CD8-positive, alpha-beta memory T cell (primary cell): ENCODE results near the gene FBXW11. TPM values are rescaled to one million over a fixed set of nuclear protein-coding genes. Genes with fewer than 3 reads are reported as not detected.

Experiments
- CTCF ChIA-PET: fragments of 350-600 bp; sonication (Branson Sonifier 250); formaldehyde crosslinking; loops from one replicate; lab custom pipeline; 2021; ENCODE audit warnings: antibody characterized with exemption; lab: Charles Lee
- POLR2A ChIA-PET: fragments of 350-600 bp; sonication (Branson Sonifier 250); formaldehyde crosslinking; loops from one replicate; lab custom pipeline; 2021; ENCODE audit warnings: antibody characterized with exemption; lab: Charles Lee
- DNase-seq, 5 donors: peaks; one replicate each; pipeline versions ENCODE4 v3.0.0 to v3.0.0-alpha.2; 2020 to 2022; ENCODE audit warnings: mixed read lengths in 1 of 5
- H3K27ac ChIP-seq: one replicate; pipeline ENCODE4 v1.7.0; 2013; ENCODE audit warnings: low read depth, mild to moderate bottlenecking, low read length, moderate library complexity
- H3K27me3 ChIP-seq: 2 replicates; pipeline ENCODE4 v1.7.0; 2013; ENCODE audit warnings: low read length, mild to moderate bottlenecking; ENCODE audit not compliant: insufficient read depth, poor library complexity, severe bottlenecking
- H3K36me3 ChIP-seq: 2 replicates; pipeline ENCODE4 v1.7.0; 2013; ENCODE audit warnings: mild to moderate bottlenecking, low read length, moderate library complexity; ENCODE audit not compliant: insufficient read depth
- H3K4me1 ChIP-seq: 2 replicates; pipeline ENCODE4 v1.7.0; 2013; ENCODE audit warnings: mild to moderate bottlenecking, low read length, moderate library complexity; ENCODE audit not compliant: insufficient read depth
- H3K4me3 ChIP-seq: 2 replicates; pipeline ENCODE4 v1.7.0; 2013; ENCODE audit warnings: mild to moderate bottlenecking, low read length
- H3K9me3 ChIP-seq: 2 replicates; pipeline ENCODE4 v1.7.0; 2013; ENCODE audit warnings: mild to moderate bottlenecking, low read length
- H3K27ac Mint-ChIP-seq, 8 donors: one replicate each; pipeline ENCODE4 v1.8.0; 2020 to 2021; ENCODE audit warnings: mixed read lengths in 8 of 8, mild to moderate bottlenecking in 6 of 8, inconsistent platforms in 3 of 8, moderate library complexity in 3 of 8
- H3K27me3 Mint-ChIP-seq, 2 donors: one replicate each; pipeline ENCODE4 v1.8.0; 2020 to 2021; ENCODE audit warnings: mixed read lengths in 2 of 2, mild to moderate bottlenecking in 1 of 2, moderate library complexity in 1 of 2
- H3K36me3 Mint-ChIP-seq, 3 donors: one replicate each; pipeline ENCODE4 v1.8.0; 2020 to 2021; ENCODE audit warnings: mixed read lengths in 3 of 3, inconsistent platforms in 1 of 3, mild to moderate bottlenecking in 1 of 3
- H3K4me1 Mint-ChIP-seq, 3 donors: one replicate each; pipeline ENCODE4 v1.8.0; 2020 to 2021; ENCODE audit warnings: mixed read lengths in 3 of 3, inconsistent platforms in 1 of 3, mild to moderate bottlenecking in 1 of 3
- H3K4me3 Mint-ChIP-seq, 7 donors: one replicate each; pipeline ENCODE4 v1.8.0; 2020 to 2021; ENCODE audit warnings: mixed read lengths in 7 of 7, mild to moderate bottlenecking in 6 of 7, moderate library complexity in 4 of 7, inconsistent platforms in 2 of 7
- H3K9me3 Mint-ChIP-seq, 5 donors: one replicate each; pipeline ENCODE4 v1.8.0; 2020 to 2022; ENCODE audit warnings: mixed read lengths in 5 of 5, mild to moderate bottlenecking in 3 of 5, moderate library complexity in 2 of 5, inconsistent platforms in 1 of 5
- polyA plus RNA-seq: library from polyadenylated mRNA; unstranded; fragments of 300-500 nt; fragmentation: Illumina TruSeq; gene quantifications from one replicate; pipeline ENCODE4 v1.2.3, GENCODE V29; 2021
- total RNA-seq, 2 experiments: library from RNA; stranded (reverse); gene quantifications; one replicate each; pipeline ENCODE4 v1.2.3, GENCODE V29; 2021

Gene FBXW11
- total and polyA plus RNA-seq, 3 experiments from 2014 or later, result 25.8 to 46.9 (median 44.7) TPM

- Histone ChIP-seq H3K4me3 (no peak overlapping the region), H3K36me3 (no peaks in the 10 kb centered on the region), H3K4me1 (no peaks in the 10 kb centered on the region), H3K27ac (no peak overlapping the region), H3K27me3 (no peaks in the 10 kb centered on the region), H3K9me3 (no peaks in the 10 kb centered on the region)
- POLR2A ChIA-PET, result no interaction called here
- Mint-ChIP-seq H3K4me3 (no peak overlapping the region), H3K4me1 (peaks cover 38 to 57% (median 52%) of the 10 kb centered on the region in 3 donors), H3K27ac (peak overlapping the region in 2 of 8 donors; percentile 10 to 35), H3K9me3 (peaks cover 0 to 7% (median 3%) of the 10 kb centered on the region in 5 donors), H3K36me3 (peaks cover 0 to 7% (median 4%) of the 10 kb centered on the region in 3 donors), H3K27me3 (no peaks in the 10 kb centered on the region)
- DNase-seq, result no peak
- CTCF ChIA-PET, result no interaction called here
These were observed 68.1 kb downstream of the FBXW11 start for GRCh38 chr5:171938358-171938757.

DNA sequence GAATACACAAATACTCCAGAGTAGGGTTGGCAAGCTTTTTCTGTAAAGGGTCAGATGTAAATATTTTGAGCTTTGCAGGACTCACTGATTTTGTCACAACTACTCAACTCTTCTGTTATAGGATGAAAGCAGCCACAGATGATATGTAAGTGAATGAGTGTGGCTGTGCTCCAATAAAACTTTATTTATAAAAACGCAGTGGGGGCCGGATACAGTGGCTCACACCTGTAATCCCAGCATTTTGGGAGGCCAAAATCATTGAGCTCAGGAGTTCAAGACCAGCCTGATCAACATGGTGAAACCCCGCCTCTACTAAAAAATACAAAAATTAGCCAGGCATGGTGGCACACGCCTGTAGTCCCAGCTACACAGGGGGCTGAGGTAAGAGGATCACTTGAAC is 69.1 kb downstream of the FBXW11 start:
- Histone ChIP-seq H3K9me3 (no peaks in the 10 kb centered on the region), H3K4me1 (no peaks in the 10 kb centered on the region), H3K36me3 (no peaks in the 10 kb centered on the region), H3K27me3 (no peaks in the 10 kb centered on the region), H3K4me3 (no peak overlapping the region), H3K27ac (no peak overlapping the region)
- H3K36me3 Mint-ChIP-seq, result peaks cover 0 to 10% (median 2%) of the 10 kb centered on the region in 3 donors
- no peaks in the 10 kb centered on the region for H3K27me3 Mint-ChIP-seq
- no peak for DNase-seq
- peaks cover 31 to 53% (median 50%) of the 10 kb centered on the region in 3 donors for H3K4me1 Mint-ChIP-seq
- H3K27ac Mint-ChIP-seq, result peak overlapping the region in 1 of 8 donors; percentile 39
- no peak overlapping the region for H3K4me3 Mint-ChIP-seq
- ChIA-PET CTCF (no interaction called here), POLR2A (no interaction called here)
- peaks cover 0 to 7% (median 3%) of the 10 kb centered on the region in 5 donors for H3K9me3 Mint-ChIP-seq

DNA sequence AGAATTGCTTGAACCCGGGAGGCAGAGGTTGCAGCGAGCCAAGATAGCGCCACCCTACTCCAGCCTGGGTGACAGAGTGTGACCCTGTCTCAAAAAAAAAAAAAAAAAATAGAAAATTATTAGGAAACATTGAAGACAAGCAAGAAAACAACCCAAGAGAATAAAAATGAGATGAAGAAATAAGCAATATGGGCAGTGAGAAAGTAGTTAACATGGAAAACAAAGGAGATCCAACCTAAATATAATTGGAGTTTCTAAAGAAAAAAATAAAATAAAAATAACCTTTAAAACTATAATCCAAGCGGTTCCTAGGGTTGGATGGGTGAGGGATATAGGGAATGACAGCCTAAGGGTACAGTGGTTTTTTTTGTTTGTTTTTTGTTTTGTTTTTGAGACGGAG is 71.9 kb downstream of the FBXW11 start:
- DNase-seq, result no peak
- H3K27ac Mint-ChIP-seq, result no peak overlapping the region
- peaks cover 41 to 62% (median 59%) of the 10 kb centered on the region in 3 donors for H3K4me1 Mint-ChIP-seq
- peaks cover 0 to 7% (median 3%) of the 10 kb centered on the region in 5 donors for H3K9me3 Mint-ChIP-seq
- Histone ChIP-seq H3K36me3 (no peaks in the 10 kb centered on the region), H3K9me3 (no peaks in the 10 kb centered on the region), H3K27ac (no peak overlapping the region), H3K4me3 (no peak overlapping the region), H3K27me3 (no peaks in the 10 kb centered on the region), H3K4me1 (peaks cover 5% of the 10 kb centered on the region)
- H3K36me3 Mint-ChIP-seq, result peaks cover 2 to 13% (median 6%) of the 10 kb centered on the region in 3 donors
- H3K4me3 Mint-ChIP-seq, result no peak overlapping the region
- ChIA-PET POLR2A (no interaction called here), CTCF (no interaction called here)
- no peaks in the 10 kb centered on the region for H3K27me3 Mint-ChIP-seq

DNA sequence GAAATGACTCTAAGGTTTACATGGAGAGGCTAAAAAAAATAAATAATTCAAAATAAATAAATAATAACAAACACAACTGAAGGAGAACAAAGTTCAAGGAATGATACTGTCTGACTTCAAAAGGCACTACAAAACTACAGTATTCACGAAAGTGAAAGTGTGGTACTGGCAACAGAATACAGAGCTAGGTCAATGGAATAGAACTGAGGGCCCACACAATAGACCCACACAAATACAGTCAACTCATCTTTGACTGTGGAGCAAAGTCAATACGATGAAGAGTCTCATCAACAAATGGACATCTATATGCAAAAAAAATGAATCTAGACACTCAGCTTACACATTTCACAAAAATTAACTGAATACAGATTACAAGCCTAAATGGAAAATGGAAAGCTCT is 75.3 kb downstream of the FBXW11 start:
- no peaks in the 10 kb centered on the region for H3K9me3 ChIP-seq
- H3K27me3 Mint-ChIP-seq, result no peaks in the 10 kb centered on the region
- peaks cover 0 to 7% (median 3%) of the 10 kb centered on the region in 5 donors for H3K9me3 Mint-ChIP-seq
- H3K4me1 Mint-ChIP-seq, result peaks cover 49 to 67% (median 66%) of the 10 kb centered on the region in 3 donors
- no peak for DNase-seq
- peaks cover 5 to 15% (median 6%) of the 10 kb centered on the region in 3 donors for H3K36me3 Mint-ChIP-seq
- H3K4me1 ChIP-seq, result peaks cover 12% of the 10 kb centered on the region
- ChIA-PET POLR2A (interaction anchor here (0.8 kb wide), 1 partner anchor 535 kb away, joined by 10 read pairs; no protein-coding TSS in a partner anchor), CTCF (no interaction called here)
- no peak overlapping the region for H3K4me3 ChIP-seq
- no peak overlapping the region for H3K27ac ChIP-seq
- peak overlapping the region in 1 of 7 donors; percentile 35 for H3K4me3 Mint-ChIP-seq
- H3K36me3 ChIP-seq, result no peaks in the 10 kb centered on the region
- peak overlapping the region in 1 of 8 donors; percentile 44 for H3K27ac Mint-ChIP-seq
- H3K27me3 ChIP-seq, result no peaks in the 10 kb centered on the region

- Histone ChIP-seq H3K4me1 (peaks cover 12% of the 10 kb centered on the region), H3K4me3 (no peak overlapping the region), H3K27ac (no peak overlapping the region), H3K27me3 (no peaks in the 10 kb centered on the region), H3K36me3 (no peaks in the 10 kb centered on the region), H3K9me3 (no peaks in the 10 kb centered on the region)
- DNase-seq, result no peak
- Mint-ChIP-seq H3K36me3 (peaks cover 3 to 6% (median 6%) of the 10 kb centered on the region in 3 donors), H3K27ac (peak overlapping the region in 1 of 8 donors; percentile 62), H3K4me1 (peaks cover 56 to 76% (median 75%) of the 10 kb centered on the region in 3 donors), H3K27me3 (no peaks in the 10 kb centered on the region), H3K9me3 (no peaks in the 10 kb centered on the region), H3K4me3 (no peak overlapping the region)
- CTCF ChIA-PET, result no interaction called here
- POLR2A ChIA-PET, result no interaction called here
These were observed 79.0 kb downstream of the FBXW11 start for GRCh38 chr5:171927345-171927941.

DNA sequence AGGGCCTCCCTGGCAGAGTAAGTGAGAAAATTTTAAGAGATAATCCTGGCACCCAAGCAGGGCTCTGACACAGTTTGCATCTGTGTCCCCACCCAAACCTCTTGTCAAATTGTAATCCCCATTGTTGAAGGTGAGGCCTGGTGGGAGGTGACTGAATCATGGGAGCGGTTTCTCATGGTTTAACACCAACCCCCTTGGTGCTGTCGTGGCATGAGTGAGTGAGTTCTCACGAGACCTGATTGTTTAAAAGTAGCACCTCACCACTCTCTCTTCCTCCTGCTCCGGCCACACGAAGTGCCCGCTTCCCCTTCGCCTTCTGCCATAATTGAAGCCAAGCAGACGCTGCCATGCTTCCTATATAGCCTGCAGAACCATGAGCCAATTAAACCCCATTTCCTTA is 80.1 kb downstream of the FBXW11 start:
- H3K27me3 ChIP-seq, result no peaks in the 10 kb centered on the region
- no peaks in the 10 kb centered on the region for H3K36me3 ChIP-seq
- peaks cover 0 to 3% (median 3%) of the 10 kb centered on the region in 3 donors for H3K36me3 Mint-ChIP-seq
- ChIA-PET CTCF (no interaction called here), POLR2A (no interaction called here)
- H3K4me3 Mint-ChIP-seq, result no peak overlapping the region
- no peak for DNase-seq
- H3K4me3 ChIP-seq, result no peak overlapping the region
- H3K27ac Mint-ChIP-seq, result no peak overlapping the region
- H3K9me3 ChIP-seq, result no peaks in the 10 kb centered on the region
- no peaks in the 10 kb centered on the region for H3K9me3 Mint-ChIP-seq
- H3K4me1 Mint-ChIP-seq, result peaks cover 57 to 76% (median 75%) of the 10 kb centered on the region in 3 donors
- peaks cover 9% of the 10 kb centered on the region for H3K4me1 ChIP-seq
- no peak overlapping the region for H3K27ac ChIP-seq
- no peaks in the 10 kb centered on the region for H3K27me3 Mint-ChIP-seq

DNA sequence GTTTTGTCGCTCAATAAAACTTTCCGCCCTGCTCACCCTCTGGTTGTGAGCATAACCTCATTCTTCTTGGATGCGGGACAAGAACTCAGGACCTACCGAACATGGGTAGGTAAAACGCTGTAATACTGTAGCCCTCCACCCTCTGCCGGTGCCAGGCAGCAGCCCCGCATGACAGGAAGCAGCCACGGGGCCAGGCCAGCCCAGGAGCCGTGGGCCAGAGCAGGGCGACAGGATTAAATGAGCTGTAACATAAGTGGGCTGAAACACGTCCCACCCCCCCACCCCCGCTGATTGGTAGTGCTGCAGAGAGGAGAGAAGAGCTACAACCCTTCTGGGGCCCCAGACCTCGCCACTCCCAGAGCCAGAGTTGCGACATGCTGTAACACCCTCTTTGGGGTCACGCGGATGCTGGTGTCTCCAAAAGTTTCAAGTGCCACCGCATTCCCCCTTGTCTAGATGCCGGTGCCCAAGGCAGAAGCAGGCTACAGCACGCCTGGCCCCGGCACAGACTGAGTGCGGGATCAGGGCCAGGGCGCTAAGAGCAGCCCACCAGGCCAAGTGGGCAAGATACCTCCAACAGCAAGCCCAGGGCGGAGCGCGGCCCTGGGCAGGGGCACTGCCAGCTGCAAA is 81.8 kb downstream of the FBXW11 start:
- CTCF ChIA-PET, result no interaction called here

DNA sequence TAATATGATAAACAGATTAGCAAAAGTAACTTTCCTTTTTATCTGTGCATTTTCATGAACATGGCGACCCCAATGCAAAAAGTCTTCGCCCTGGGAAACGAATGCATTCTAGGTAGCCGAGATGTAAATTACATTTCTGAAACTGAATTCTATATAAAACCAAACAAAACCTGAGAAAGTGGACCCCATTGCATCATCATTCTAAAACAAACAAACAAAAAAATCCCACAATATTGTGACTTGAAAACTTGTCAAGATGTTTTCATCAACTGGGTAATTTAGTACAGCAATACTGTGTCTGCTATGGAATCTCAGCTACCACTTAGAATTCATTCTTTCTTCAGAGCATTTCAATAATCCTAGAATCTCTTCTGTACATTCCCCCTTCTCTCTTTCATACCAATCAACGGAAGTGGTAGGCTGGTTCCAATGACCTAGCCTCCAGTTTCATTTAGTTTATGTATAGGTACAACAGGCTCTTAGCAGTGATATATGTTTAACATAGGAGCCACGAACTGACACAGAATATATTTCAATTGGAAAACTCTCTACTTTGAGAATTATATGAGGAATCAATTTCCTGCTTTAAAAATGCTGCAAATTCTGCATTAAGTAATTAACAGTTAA is 85.6 kb downstream of the FBXW11 start:
- Histone ChIP-seq H3K27ac (no peak overlapping the region), H3K4me1 (no peaks in the 10 kb centered on the region), H3K36me3 (no peaks in the 10 kb centered on the region), H3K4me3 (no peak overlapping the region), H3K9me3 (no peaks in the 10 kb centered on the region), H3K27me3 (no peaks in the 10 kb centered on the region)
- Mint-ChIP-seq H3K4me3 (no peak overlapping the region), H3K4me1 (peaks cover 47 to 68% (median 62%) of the 10 kb centered on the region in 3 donors), H3K27ac (peak overlapping the region in 1 of 8 donors; percentile 2), H3K27me3 (no peaks in the 10 kb centered on the region), H3K9me3 (no peaks in the 10 kb centered on the region), H3K36me3 (peaks cover 0 to 2% (median 2%) of the 10 kb centered on the region in 3 donors)
- CTCF ChIA-PET, result no interaction called here
- DNase-seq, result no peak
- POLR2A ChIA-PET, result no interaction called here

More for the DNA sequence above, 81.8 kb downstream of the FBXW11 start:
- peaks cover 50 to 72% (median 66%) of the 10 kb centered on the region in 3 donors for H3K4me1 Mint-ChIP-seq
- H3K9me3 Mint-ChIP-seq, result no peaks in the 10 kb centered on the region
- H3K4me3 Mint-ChIP-seq, result no peak overlapping the region
- no peaks in the 10 kb centered on the region for H3K27me3 Mint-ChIP-seq
- Histone ChIP-seq H3K27ac (no peak overlapping the region), H3K4me3 (no peak overlapping the region), H3K27me3 (no peaks in the 10 kb centered on the region), H3K4me1 (peaks cover 7% of the 10 kb centered on the region), H3K36me3 (no peaks in the 10 kb centered on the region), H3K9me3 (no peaks in the 10 kb centered on the region)
- no peak overlapping the region for H3K27ac Mint-ChIP-seq
- POLR2A ChIA-PET, result interaction anchor here (0.6 kb wide), 1 partner anchor 35 kb away, joined by 6 read pairs; no protein-coding TSS in a partner anchor
- no peak for DNase-seq
- peaks cover 0 to 3% (median 3%) of the 10 kb centered on the region in 3 donors for H3K36me3 Mint-ChIP-seq
